CD4-positive, alpha-beta T cell treated with Interleukin-6 for 4 hours (primary cell): Measurements from ENCODE around the gene UQCC3.
"Not testable (repeated sequence)": the region's sequence is repeated elsewhere in the genome, so short reads cannot be mapped to it uniquely, and the experiment has no call there.

ENCODE experiments used
- DNase-seq: peaks from one replicate; pipeline ENCODE4 v3.0.0-alpha.2; 2020; ENCODE audit warnings: mixed read lengths

UQCC3 gene

GRCh38 chr11:62703921-62704320 lies 32.4 kb downstream of the UQCC3 start:
- not testable (repeated sequence) for DNase-seq

GRCh38 chr11:62705413-62705812 lies 33.9 kb downstream of the UQCC3 start:
- DNase-seq, result no peak

DNA sequence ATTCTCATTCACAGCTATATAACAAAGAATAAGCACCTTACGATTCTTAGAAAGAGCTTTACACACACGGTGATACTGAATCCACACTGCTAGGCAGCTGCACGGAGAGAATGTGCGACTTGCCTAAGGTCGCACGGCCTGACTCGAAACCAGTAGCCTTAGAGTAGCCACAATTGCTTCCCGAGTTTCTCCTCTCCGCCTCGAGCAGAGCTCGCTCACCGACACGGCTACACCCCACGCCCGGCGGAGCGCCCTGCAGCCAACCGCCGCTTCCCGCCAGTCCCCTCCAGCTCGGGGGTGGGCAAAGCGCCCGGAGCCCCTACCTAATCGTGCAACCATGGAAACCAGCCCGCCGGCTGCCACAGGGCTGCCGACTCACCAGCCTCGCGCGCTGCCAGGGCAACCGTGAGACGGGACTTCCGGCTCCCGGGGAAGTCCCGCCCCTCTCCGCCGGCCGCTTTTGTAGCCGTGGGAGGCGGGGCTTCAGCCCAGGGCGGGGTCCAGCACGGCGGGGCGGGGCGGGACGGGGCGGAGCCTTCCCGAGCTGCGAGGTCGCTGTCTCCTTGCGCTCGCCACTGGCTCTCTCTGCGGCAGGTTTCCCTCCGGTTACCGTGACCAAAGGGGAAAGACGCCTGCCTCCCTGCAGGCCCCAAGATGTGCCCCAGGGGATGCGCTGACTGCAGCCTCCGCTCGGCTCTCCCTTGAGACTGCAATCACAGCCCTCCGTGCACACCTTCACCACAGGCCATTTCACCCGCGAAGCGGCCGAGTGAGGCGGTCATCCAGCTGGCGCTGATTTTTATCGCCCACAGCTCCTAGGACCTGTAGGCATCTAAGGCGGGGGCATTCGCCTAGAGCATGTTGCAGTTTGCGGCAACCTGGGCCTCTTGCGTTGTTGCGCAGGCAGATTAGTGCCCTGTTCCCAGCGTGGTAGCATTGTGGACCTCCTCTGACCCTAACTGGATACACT lies 34.7 kb downstream of the UQCC3 start:
- peak; percentile 95 for DNase-seq

DNA sequence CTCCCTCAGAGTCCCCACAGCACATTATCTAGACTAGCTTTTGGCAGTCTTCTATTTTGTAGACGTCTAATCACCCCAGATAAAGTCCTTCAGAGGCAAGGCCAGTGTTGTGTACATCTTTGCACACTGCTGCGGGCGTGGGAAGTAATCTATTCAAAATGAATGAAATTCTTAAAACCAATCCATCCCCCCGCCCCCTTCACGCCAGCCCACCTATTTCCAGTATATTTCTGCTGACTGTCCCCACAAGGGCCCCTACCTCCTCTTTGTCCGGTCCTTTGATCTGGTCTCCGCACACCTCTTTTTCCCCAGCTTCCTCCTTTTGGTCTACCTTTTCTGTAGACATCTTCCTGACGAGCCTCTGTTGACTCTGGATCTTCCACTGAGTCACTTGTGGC lies 35.4 kb downstream of the UQCC3 start:
- DNase-seq, result no peak

- DNase-seq, result no peak
These were observed 35.9 kb downstream of the UQCC3 start, which contains the start of the genes BSCL2 and GNG3 for GRCh38 chr11:62707277-62707861. Gene BSCL2 (minus strand): TSS chr11:62707424. CDS start chr11:62707195, 229 bp downstream. Gene GNG3 (plus strand): TSS chr11:62707676. CDS start chr11:62708296, 620 bp downstream.

- no peak for DNase-seq
These were observed 36.9 kb downstream of the UQCC3 start for GRCh38 chr11:62708392-62708791.

- DNase-seq, result peak; percentile 72
These were observed 37.3 kb downstream of the UQCC3 start for GRCh38 chr11:62708793-62709192.

DNA sequence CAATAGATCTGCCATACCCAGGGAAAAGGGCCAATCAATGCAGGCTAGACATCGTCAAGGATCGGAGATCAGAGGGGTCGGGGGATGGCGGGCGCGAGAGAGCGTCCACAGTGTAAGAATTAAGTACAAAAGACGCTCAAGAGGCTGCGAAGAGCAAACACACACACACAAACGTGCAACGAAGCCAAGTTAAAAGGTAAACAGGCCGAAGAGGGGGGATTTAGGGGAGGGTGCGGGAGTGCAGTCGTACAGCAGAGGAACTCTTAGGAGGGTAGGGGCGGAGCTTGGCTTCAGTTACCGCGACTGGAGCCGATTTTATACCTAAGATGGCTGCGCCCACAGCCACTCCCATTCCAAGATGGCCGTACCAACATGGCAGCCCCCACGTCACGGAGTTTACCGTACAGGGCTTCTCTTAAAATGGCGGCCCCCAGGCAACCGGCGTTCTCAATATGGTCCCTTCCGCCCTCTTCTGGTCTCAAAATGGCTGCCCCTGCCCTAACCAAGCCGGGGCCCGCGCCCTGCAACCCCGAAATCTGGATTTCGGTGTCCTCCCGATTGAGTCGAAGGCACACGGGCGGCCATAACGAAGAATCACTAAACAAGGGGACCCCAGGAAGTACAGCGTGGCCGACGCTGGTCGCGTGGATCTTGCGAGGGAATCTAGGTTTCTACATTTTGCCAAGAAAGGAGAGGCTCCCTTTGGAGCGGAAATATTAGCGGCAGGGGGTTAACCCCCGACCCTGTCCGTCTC lies 38.0 kb downstream of the UQCC3 start:
- peak; percentile 98 for DNase-seq

DNA sequence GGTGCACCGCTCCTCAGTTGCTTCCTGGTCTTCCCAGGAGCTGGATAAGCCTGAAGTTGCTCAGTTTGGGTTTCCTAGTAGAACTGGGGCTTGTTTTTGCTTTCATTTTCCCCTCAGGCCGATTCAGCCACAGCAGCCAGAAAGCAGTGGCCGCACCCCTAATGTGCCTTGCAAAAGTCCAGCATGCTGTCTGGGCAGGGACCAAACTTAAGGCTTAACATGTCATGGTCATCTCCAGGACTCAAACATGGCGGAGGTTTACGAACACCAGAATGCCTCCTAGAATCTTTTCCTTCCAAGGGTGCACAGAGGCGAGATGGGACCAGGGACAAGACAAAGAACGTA lies 38.5 kb downstream of the UQCC3 start:
- peak; percentile 36 for DNase-seq

GRCh38 chr11:62712276-62712812 lies 40.9 kb downstream of the UQCC3 start:
- no peak for DNase-seq

- no peak for DNase-seq
These were observed 41.4 kb downstream of the UQCC3 start for GRCh38 chr11:62712861-62713260.

GRCh38 chr11:62713343-62713742 lies 41.9 kb downstream of the UQCC3 start:
- no peak for DNase-seq

GRCh38 chr11:62715150-62716130 lies 44.0 kb downstream of the UQCC3 start:
- DNase-seq, result no peak

DNA sequence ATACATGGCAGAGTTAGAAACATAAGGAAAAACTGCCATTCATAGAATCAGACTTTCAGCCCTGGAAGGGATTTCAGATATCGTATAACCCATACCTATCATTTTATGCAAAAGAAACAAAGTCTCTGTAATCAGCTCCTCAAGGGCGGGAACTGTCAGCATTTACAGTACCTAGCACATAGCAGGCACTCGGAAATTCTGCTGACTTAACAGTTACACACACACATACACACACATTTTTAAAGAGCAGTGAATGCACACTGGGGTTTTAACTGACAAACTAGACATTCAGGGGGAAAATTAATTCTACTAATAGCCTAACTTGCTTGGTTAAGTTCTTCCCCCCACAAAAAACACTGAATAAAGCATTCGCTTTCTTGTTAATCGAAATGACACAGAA lies 44.7 kb downstream of the UQCC3 start:
- DNase-seq, result no peak

GRCh38 chr11:62716816-62717215 lies 45.3 kb downstream of the UQCC3 start:
- DNase-seq, result no peak

GRCh38 chr11:62719302-62719978 lies 48.0 kb downstream of the UQCC3 start:
- no peak for DNase-seq

- DNase-seq, result no peak
These were observed 50.5 kb downstream of the UQCC3 start for GRCh38 chr11:62721994-62722393.
